Measurements from ENCODE around the gene GTF3C2. TPM values are rescaled to one million over a fixed set of nuclear protein-coding genes. Genes with fewer than 3 reads are reported as not detected.

GTF3C2 gene
- total and polyA plus RNA-seq, 4 donors = 37.8 to 60.5 (median 43.0) TPM

DNA sequence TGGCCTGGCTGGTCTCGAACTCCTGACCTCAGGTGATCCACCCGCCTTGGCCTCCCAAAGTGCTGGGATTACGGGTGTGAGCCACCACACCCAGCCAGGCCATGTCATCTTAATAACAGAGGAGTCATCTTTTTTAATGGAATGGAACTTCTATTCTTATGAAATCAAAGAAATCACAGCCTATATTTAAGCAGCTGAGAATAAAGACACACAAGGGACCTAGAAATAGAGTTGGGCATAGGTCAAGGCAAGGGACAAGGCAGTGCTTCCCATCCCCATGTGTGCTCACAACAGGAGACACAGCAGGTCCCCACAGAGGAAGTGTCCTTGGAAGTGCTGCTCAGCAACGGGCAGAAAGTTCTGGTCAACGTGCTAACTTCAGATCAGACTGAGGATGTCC lies 17.0 kb upstream of the GTF3C2 start:
- DNase-seq (ENCODE audit: low read depth in 4 of 6, low spot score in 6 of 6) = no peak
- WGBS (ENCODE audit: insufficient coverage) = 79% methylated on average over 2 of the region's 5 CpGs
- peaks cover 35% of the 10 kb centered on the region for H3K4me1 ChIP-seq (ENCODE audit: control insufficient read depth, insufficient read depth, low read length)

GRCh38 chr2:27372937-27373336 lies 16.4 kb upstream of the GTF3C2 start:
- H3K4me1 ChIP-seq (ENCODE audit: control insufficient read depth, insufficient read depth, low read length) = peaks cover 29% of the 10 kb centered on the region

More for the DNA sequence above, 17.0 kb upstream of the GTF3C2 start:
- H3K27me3 ChIP-seq (ENCODE audit: control insufficient read depth, insufficient read depth, low read length) = no peaks in the 10 kb centered on the region
- no peak overlapping the region for H3K27ac ChIP-seq (ENCODE audit: low read depth, low read length)
- H3K9me3 ChIP-seq (ENCODE audit: control insufficient read depth, insufficient read depth, low read length) = no peaks in the 10 kb centered on the region
- H3K4me3 ChIP-seq (ENCODE audit: low read depth, low read length) = no peak overlapping the region
- H3K36me3 ChIP-seq (ENCODE audit: control insufficient read depth, insufficient read depth, low read length) = peaks cover 64% of the 10 kb centered on the region

GRCh38 chr2:27370816-27371620 lies 14.5 kb upstream of the GTF3C2 start:
- peaks cover 25% of the 10 kb centered on the region for H3K4me1 ChIP-seq (ENCODE audit: control insufficient read depth, insufficient read depth, low read length)
- H3K36me3 ChIP-seq (ENCODE audit: control insufficient read depth, insufficient read depth, low read length) = peaks cover 61% of the 10 kb centered on the region
- DNase-seq (ENCODE audit: low read depth in 4 of 6, low spot score in 6 of 6) = peak in 1 of 6 donors; percentile 24
- peak overlapping the region; percentile 91 for H3K4me3 ChIP-seq (ENCODE audit: low read depth, low read length)
- peak overlapping the region; percentile 48 for H3K27ac ChIP-seq (ENCODE audit: low read depth, low read length)
- 3% methylated on average over 46 of the region's 46 CpGs for WGBS (ENCODE audit: insufficient coverage)
- H3K27me3 ChIP-seq (ENCODE audit: control insufficient read depth, insufficient read depth, low read length) = no peaks in the 10 kb centered on the region
- H3K9me3 ChIP-seq (ENCODE audit: control insufficient read depth, insufficient read depth, low read length) = no peaks in the 10 kb centered on the region

More at GRCh38 chr2:27372937-27373336, 16.4 kb upstream of the GTF3C2 start:
- WGBS (ENCODE audit: insufficient coverage) = 95% methylated on average over 6 of the region's 6 CpGs
- no peaks in the 10 kb centered on the region for H3K27me3 ChIP-seq (ENCODE audit: control insufficient read depth, insufficient read depth, low read length)
- H3K4me3 ChIP-seq (ENCODE audit: low read depth, low read length) = no peak overlapping the region
- no peak for DNase-seq (ENCODE audit: low read depth in 4 of 6, low spot score in 6 of 6)
- H3K27ac ChIP-seq (ENCODE audit: low read depth, low read length) = no peak overlapping the region
- no peaks in the 10 kb centered on the region for H3K9me3 ChIP-seq (ENCODE audit: control insufficient read depth, insufficient read depth, low read length)
- peaks cover 63% of the 10 kb centered on the region for H3K36me3 ChIP-seq (ENCODE audit: control insufficient read depth, insufficient read depth, low read length)

DNA sequence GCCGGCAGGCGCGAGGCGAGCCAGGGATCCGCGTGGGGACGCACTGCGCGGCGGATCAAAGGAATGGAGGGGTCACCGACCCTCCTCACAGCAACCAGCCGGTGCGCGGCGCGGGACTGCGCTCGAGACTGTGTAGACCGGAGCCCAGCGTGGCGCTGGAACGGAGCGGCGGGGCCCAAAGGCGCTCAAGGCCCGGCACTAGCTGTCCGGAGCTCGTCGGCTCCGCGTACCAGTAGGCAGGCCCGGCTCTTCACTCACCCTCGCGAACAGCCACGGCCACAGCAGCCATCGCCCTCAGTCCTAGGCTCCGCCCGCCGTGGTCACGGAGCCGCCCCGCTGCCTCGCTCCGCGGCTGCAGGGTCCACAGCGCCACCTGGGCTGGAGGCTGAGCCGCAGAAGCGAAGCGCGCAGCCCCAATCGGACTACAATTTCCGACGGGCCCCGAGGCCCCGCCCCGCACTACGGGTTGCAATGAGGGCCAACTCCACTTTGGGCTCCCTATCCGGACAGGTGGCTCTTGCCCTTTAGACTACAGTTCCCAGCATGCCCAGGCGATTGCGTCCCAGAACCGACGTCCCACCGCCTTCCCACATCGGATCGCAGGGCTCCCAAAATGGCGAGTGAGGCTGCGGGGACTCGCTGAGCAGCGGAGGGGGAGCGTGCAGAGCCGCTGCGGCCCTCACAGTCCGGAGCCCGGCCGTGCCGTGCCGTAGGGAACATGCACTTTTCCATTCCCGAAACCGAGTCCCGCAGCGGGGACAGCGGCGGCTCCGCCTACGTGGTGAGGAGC lies 13.7 kb upstream of the GTF3C2 start, which contains the start of the genes EIF2B4 and SNX17:
TSS of gene EIF2B4 (minus strand) at position 313 of the 790 bp plus-strand sequence. CDS start at position 289, 24 bp downstream.
TSS of gene SNX17 (plus strand) at position 591 of the 790 bp plus-strand sequence. CDS start at position 719, 128 bp downstream.
- peak within 1 kb of the TSS; percentile 93 for H3K27ac ChIP-seq (ENCODE audit: low read depth, low read length)
- H3K4me1 ChIP-seq (ENCODE audit: control insufficient read depth, insufficient read depth, low read length) = peaks cover 25% of the 10 kb centered on the region
- peak within 1 kb of the TSS; percentile 91 for H3K4me3 ChIP-seq (ENCODE audit: low read depth, low read length)
- no peaks in the 10 kb centered on the region for H3K9me3 ChIP-seq (ENCODE audit: control insufficient read depth, insufficient read depth, low read length)
- peaks cover 61% of the 10 kb centered on the region for H3K36me3 ChIP-seq (ENCODE audit: control insufficient read depth, insufficient read depth, low read length)
- DNase-seq (ENCODE audit: low read depth in 4 of 6, low spot score in 6 of 6) = peak; percentile 97 to 100 (median 98)
- WGBS (ENCODE audit: insufficient coverage) = under 1% methylated on average over 85 of the region's 85 CpGs
- H3K27me3 ChIP-seq (ENCODE audit: control insufficient read depth, insufficient read depth, low read length) = no peaks in the 10 kb centered on the region

- H3K27ac ChIP-seq (ENCODE audit: low read depth, low read length) = peak overlapping the region; percentile 93
- H3K27me3 ChIP-seq (ENCODE audit: control insufficient read depth, insufficient read depth, low read length) = no peaks in the 10 kb centered on the region
- DNase-seq (ENCODE audit: low read depth in 4 of 6, low spot score in 6 of 6) = peak in 3 of 6 donors; percentile 38 to 85 (median 52)
- no peaks in the 10 kb centered on the region for H3K9me3 ChIP-seq (ENCODE audit: control insufficient read depth, insufficient read depth, low read length)
- peaks cover 60% of the 10 kb centered on the region for H3K36me3 ChIP-seq (ENCODE audit: control insufficient read depth, insufficient read depth, low read length)
- H3K4me1 ChIP-seq (ENCODE audit: control insufficient read depth, insufficient read depth, low read length) = peaks cover 25% of the 10 kb centered on the region
- 2% methylated on average over 18 of the region's 18 CpGs for WGBS (ENCODE audit: insufficient coverage)
- peak overlapping the region; percentile 91 for H3K4me3 ChIP-seq (ENCODE audit: low read depth, low read length)
Measured at GRCh38 chr2:27369471-27370025, 13.0 kb upstream of the GTF3C2 start.

- Histone ChIP-seq H3K4me3 (ENCODE audit: low read depth, low read length) (no peak overlapping the region), H3K9me3 (ENCODE audit: control insufficient read depth, insufficient read depth, low read length) (no peaks in the 10 kb centered on the region), H3K4me1 (ENCODE audit: control insufficient read depth, insufficient read depth, low read length) (peaks cover 4% of the 10 kb centered on the region), H3K27ac (ENCODE audit: low read depth, low read length) (no peak overlapping the region), H3K27me3 (ENCODE audit: control insufficient read depth, insufficient read depth, low read length) (no peaks in the 10 kb centered on the region), H3K36me3 (ENCODE audit: control insufficient read depth, insufficient read depth, low read length) (peaks cover 55% of the 10 kb centered on the region)
- DNase-seq (ENCODE audit: low read depth in 4 of 6, low spot score in 6 of 6) = no peak
- WGBS (ENCODE audit: insufficient coverage) = 94% methylated on average over 1 of the region's 2 CpGs
Measured at GRCh38 chr2:27363933-27364332, 7.4 kb upstream of the GTF3C2 start.

DNA sequence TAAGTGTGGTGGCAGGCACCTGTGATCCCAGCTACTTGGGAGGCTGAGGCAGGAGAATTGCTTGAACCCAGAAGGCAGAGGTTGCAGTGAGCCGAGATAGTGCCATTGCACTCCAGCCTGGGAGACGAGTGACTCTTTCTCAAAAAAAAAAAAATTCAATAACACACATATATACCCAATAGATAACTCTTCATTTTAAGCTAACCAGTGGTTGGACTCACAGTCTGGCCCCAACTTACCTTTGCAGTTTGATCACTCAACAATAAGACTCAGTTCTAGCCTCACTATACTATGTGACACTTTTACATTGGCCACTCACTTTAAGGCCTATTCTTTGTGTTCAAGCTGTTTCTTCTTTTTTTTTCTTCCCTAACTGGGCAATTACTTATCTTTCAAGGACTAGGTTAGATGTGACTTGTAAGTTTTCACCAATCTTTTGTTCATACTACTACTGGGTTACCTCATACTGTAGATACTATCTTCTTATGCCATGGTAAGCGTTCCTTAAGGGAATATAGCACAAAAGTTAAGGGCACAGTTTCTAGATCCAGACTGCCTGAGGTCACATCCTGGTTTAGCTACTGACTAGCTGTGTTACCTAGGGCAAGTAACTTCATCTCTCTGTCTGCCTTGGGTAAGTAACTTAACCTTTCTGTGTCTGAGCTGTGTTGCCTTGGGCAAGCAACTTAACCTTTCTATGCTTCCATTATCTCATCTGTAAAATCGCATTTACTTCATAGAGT lies 6.3 kb upstream of the GTF3C2 start:
- H3K9me3 ChIP-seq (ENCODE audit: control insufficient read depth, insufficient read depth, low read length) = no peaks in the 10 kb centered on the region
- no peak overlapping the region for H3K4me3 ChIP-seq (ENCODE audit: low read depth, low read length)
- H3K4me1 ChIP-seq (ENCODE audit: control insufficient read depth, insufficient read depth, low read length) = peaks cover 4% of the 10 kb centered on the region
- peaks cover 46% of the 10 kb centered on the region for H3K36me3 ChIP-seq (ENCODE audit: control insufficient read depth, insufficient read depth, low read length)
- H3K27ac ChIP-seq (ENCODE audit: low read depth, low read length) = no peak overlapping the region
- no peak for DNase-seq (ENCODE audit: low read depth in 4 of 6, low spot score in 6 of 6)
- H3K27me3 ChIP-seq (ENCODE audit: control insufficient read depth, insufficient read depth, low read length) = no peaks in the 10 kb centered on the region
- WGBS (ENCODE audit: insufficient coverage) = 90% methylated on average over 2 of the region's 4 CpGs

DNA sequence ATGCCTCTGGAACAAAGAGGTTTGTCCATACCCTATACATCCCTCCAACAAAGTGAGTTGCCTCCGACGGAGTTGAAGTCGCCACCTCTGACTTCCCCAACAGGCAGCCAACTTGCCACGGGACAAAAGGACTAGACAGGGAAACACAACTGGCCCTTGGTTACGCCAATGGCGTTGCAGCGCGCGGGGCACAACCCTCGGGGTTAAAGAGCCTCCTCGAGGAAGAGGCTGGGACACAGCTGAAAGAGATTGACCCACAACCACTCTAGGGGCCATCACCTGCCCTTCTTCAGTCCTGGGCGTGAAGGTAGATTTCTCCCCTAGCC lies 545 bp downstream of the GTF3C2 start:
- Histone ChIP-seq H3K27ac (ENCODE audit: low read depth, low read length) (peak overlapping the region; percentile 92), H3K27me3 (ENCODE audit: control insufficient read depth, insufficient read depth, low read length) (no peaks in the 10 kb centered on the region), H3K36me3 (ENCODE audit: control insufficient read depth, insufficient read depth, low read length) (peaks cover 8% of the 10 kb centered on the region), H3K4me1 (ENCODE audit: control insufficient read depth, insufficient read depth, low read length) (peaks cover 21% of the 10 kb centered on the region), H3K9me3 (ENCODE audit: control insufficient read depth, insufficient read depth, low read length) (no peaks in the 10 kb centered on the region), H3K4me3 (ENCODE audit: low read depth, low read length) (peak overlapping the region; percentile 99)
- WGBS (ENCODE audit: insufficient coverage) = 0% methylated on average over 12 of the region's 12 CpGs
- peak in 1 of 6 donors; percentile 9 for DNase-seq (ENCODE audit: low read depth in 4 of 6, low spot score in 6 of 6)

DNA sequence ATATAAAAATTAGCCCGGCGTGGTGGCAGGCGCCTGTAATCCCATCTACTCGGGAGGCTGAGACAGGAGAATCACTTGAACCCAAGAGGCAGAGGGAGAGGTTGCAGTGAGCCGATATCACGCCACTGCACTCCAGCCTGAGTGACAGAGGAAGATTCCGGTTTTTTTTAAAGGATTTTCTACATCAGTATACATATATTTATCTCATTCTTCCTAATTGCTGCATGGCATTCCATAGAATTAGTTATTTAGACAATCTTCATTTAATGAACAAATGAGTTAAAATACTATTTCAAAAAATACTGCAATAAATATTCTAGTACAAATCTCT lies 2.0 kb downstream of the GTF3C2 start:
- peaks cover 21% of the 10 kb centered on the region for H3K4me1 ChIP-seq (ENCODE audit: control insufficient read depth, insufficient read depth, low read length)
- peaks cover 8% of the 10 kb centered on the region for H3K36me3 ChIP-seq (ENCODE audit: control insufficient read depth, insufficient read depth, low read length)
- no peaks in the 10 kb centered on the region for H3K9me3 ChIP-seq (ENCODE audit: control insufficient read depth, insufficient read depth, low read length)
- no peak overlapping the region for H3K4me3 ChIP-seq (ENCODE audit: low read depth, low read length)
- no peak for DNase-seq (ENCODE audit: low read depth in 4 of 6, low spot score in 6 of 6)
- 80% methylated on average over 1 of the region's 7 CpGs for WGBS (ENCODE audit: insufficient coverage)
- no peaks in the 10 kb centered on the region for H3K27me3 ChIP-seq (ENCODE audit: control insufficient read depth, insufficient read depth, low read length)
- no peak overlapping the region for H3K27ac ChIP-seq (ENCODE audit: low read depth, low read length)
